NCI-H1417 (cell line): Measurements from ENCODE around the gene OSER1.

Source experiments
- DNase-seq, 3 experiments: peaks; one replicate each; lab custom pipeline; 2025; lab: John Stamatoyannopoulos, UW

Gene OSER1

DNA sequence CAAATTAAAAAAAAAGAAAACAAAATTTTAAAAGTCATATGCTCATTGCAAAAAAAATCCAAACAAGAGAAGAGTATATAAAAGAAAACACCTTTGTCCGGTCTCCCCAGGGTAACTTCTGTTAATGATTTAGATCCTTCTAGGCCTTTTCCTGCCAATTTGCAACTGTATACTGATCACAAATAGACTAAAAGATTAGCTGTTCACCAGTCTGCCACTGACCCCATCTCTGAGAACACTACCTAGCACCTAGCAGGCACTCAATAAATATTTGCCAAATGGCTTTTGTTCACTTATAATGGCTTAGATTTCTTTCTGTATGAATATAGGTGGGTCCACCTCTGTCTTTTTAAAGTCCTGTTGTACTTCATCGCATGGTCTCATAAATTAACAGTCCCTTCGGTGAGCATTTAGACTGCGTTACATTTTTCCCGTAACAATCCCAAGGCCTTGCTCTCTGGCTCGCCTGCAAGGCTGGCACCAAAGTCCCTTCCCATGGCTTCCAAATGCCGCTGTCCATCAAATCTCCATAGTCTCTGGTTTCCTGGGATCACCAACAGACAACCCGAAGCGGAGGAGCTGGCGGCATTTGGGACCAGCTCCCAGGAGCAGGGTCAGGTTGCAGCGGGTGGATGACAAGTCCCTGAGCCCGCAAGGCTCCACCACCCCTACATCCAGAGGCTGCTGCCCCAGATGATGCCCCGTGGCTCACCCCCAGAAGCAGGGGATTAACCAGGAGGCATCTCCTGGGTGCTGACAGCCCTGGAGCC is 35.4 kb downstream of the OSER1 start:
- DNase-seq: no peak

GRCh38 chr20:44173846-44174245 is 36.7 kb downstream of the OSER1 start:
- DNase-seq: no peak

GRCh38 chr20:44173116-44173515 is 37.5 kb downstream of the OSER1 start:
- DNase-seq: no peak

DNA sequence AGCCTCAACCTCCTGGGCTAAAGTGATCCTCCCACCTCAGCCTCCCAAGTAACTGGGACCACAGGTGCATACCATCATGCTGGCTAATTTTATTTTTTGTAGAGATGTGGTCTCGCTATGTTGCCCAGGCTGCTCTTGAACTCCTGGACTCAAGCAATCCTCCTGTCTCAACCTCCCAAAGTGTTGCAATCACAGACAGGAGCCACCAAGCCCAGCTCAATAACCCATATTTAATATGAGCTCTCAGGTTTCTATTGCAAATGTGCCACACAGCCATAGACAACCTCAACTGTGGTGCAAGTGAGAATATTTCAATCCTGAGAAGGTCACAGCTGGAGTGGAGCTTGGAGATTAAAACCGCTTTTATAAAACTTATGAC is 38.0 kb downstream of the OSER1 start:
- DNase-seq: no peak

- DNase-seq: no peak
Measured at GRCh38 chr20:44171775-44172571, 38.6 kb downstream of the OSER1 start.

DNA sequence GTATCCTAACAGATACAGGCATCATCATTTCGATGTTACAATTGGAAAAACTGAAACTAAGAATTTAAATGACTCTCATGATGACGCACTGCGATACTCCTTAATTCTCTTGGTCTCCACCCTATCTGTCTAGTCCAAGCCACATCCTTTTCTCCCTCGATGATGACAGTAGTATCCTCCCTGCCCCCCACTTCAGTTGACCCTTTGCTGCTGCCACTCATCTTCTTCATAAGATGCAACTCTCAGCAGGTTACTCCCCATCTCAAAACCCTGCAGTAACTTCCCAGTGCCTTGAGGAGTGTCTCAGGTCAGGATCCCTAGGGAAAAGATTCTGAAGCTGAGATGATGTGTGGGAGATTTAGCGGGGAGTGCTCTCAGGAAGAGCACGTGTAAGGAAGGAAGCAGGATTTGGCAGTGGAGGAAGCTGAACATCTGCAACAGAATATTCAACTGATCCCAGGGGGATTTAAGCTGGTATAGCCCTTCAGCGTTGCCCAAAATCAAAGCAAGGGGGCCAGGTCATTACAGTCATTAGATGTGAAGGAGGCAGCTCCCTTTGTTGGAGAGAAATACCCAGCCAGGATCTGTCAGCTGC is 39.7 kb downstream of the OSER1 start:
- DNase-seq: no peak

- no peak for DNase-seq
Measured at GRCh38 chr20:44167736-44168135, 42.8 kb downstream of the OSER1 start.

GRCh38 chr20:44166477-44166876 is 44.1 kb downstream of the OSER1 start:
- no peak for DNase-seq

GRCh38 chr20:44166008-44166407 is 44.6 kb downstream of the OSER1 start:
- no peak for DNase-seq

DNA sequence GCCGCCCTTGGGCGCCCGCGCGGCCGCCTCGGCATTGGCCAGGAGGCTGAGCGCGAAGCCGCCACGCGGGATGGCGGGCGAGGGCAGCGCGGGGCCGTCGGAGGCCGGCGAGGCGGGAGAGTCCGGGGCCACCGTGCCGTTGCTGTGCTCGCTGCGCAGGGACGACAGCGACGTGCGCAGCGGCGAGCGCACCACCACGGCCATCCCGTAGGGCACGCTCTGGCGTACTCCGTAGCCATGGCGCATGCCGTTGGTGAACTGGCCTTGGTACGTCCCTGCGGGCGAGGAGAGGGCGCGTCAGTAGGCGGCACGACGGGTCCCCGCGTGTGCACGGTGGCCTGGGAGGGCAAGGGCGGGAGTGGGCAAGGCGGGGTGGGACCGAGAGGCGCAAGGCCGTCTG is 50.4 kb downstream of the OSER1 start:
- DNase-seq: no peak

GRCh38 chr20:44159711-44160110 is 50.9 kb downstream of the OSER1 start:
- no peak for DNase-seq

GRCh38 chr20:44159125-44159524 is 51.4 kb downstream of the OSER1 start:
- no peak for DNase-seq

DNA sequence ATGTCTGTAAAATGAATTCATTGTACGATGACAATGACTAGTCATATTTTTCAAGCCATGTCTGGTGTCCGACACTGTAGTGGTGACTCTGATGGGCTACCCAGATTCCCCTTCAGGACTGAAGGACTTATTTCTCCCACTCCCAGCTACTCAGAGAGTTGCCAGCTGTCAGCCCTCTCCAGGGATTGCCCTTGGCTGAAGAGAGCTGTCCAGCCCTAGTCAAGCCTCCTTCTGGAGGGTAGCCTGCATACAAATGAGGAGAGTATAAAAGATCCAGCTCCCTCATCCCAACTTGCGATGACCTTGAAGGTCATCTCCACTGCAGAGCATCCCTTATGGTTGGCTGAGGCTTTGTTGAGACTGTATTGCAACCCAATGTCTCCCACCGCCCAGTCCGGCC is 53.5 kb downstream of the OSER1 start:
- no peak for DNase-seq

DNA sequence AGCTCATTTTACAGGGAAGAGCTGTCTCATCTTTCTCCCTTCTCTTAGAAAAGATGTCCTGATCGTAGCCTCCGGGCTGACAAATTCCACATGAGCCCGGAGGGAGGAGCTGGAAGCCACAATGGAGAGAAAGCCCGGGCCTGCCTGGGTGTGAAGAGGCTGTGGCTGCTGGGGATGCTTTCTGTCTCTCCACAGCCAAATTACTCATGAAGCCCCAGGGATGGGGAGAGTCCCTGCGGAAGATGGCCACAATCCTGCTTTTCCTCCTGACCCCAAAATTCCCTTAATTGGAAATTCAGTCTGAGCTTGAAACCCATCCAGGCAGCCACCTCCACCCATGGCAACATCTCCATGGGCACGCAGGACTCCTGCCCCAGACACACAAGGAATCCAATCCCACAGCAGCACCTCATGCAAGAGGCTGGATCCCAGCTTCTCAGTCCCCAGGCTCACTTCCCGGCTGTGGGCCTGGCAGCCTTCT is 56.0 kb downstream of the OSER1 start:
- DNase-seq: no peak

GRCh38 chr20:44153636-44154043 is 56.9 kb downstream of the OSER1 start:
- no peak for DNase-seq

- no peak for DNase-seq
Measured at GRCh38 chr20:44151621-44152416, 58.8 kb downstream of the OSER1 start.

- DNase-seq: no peak
Measured at GRCh38 chr20:44146272-44146671, 64.3 kb downstream of the OSER1 start.
